ENCODE data around the gene CHRNA10.
"Not testable (repeated sequence)": the region's sequence is repeated elsewhere in the genome, so short reads cannot be mapped to it uniquely, and the experiment has no call there.

CHRNA10 gene

DNA sequence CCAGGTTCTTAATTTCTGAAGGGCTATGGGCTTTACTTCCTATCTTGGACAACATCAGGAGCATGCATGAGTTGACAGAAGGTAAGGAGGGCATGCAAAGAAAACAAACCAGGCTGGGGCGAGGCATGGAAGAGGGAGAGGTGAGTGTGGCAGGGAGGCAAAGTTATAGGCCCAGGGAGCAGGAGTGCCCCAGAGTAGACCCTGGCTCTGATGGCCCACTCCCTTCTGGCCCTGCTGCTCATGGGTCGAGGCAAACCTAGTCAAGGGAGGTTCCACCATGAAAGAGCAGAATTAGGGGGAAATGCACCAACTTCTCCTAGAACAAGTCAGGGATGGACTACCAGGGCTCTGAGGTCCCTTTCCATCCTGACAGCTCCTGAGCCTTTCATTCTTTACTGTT, 10.2 kb downstream of the CHRNA10 start:
- ATAC-seq (ENCODE audit: insufficient read depth, low read depth): no peak
- TF ChIP-seq, protein P1, sequence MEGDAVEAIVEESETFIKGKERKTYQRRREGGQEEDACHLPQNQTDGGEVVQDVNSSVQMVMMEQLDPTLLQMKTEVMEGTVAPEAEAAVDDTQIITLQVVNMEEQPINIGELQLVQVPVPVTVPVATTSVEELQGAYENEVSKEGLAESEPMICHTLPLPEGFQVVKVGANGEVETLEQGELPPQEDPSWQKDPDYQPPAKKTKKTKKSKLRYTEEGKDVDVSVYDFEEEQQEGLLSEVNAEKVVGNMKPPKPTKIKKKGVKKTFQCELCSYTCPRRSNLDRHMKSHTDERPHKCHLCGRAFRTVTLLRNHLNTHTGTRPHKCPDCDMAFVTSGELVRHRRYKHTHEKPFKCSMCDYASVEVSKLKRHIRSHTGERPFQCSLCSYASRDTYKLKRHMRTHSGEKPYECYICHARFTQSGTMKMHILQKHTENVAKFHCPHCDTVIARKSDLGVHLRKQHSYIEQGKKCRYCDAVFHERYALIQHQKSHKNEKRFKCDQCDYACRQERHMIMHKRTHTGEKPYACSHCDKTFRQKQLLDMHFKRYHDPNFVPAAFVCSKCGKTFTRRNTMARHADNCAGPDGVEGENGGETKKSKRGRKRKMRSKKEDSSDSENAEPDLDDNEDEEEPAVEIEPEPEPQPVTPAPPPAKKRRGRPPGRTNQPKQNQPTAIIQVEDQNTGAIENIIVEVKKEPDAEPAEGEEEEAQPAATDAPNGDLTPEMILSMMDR (IDR thresholded peaks at IDR 0.05; ENCODE audit: borderline replicate concordance, extremely low read depth, low read length, poor library complexity, severe bottlenecking): no peak

GRCh38 chr11:3659595-3660515, 11.3 kb downstream of the CHRNA10 start:
- H4K20me1 ChIP-seq (ENCODE audit: insufficient read depth, low read length): no peaks in the 10 kb centered on the region
- H3K4me2 ChIP-seq (ENCODE audit: insufficient read depth, low read length): no peak overlapping the region
- H3K79me2 ChIP-seq (ENCODE audit: insufficient read depth, low read length): no peaks in the 10 kb centered on the region
- peaks cover 6% of the 10 kb centered on the region; the same call in 1 of the 2 replicates for H3K36me3 ChIP-seq (ENCODE audit: insufficient read depth, low read length)
- H3K27ac ChIP-seq (ENCODE audit: low read length): no peak overlapping the region
- DNase-seq (no peak), ATAC-seq (ENCODE audit: insufficient read depth, low read depth) (no peak)
- H3K9ac ChIP-seq (ENCODE audit: low read depth, low read length): no peak overlapping the region
- H3K27me3 ChIP-seq (ENCODE audit: insufficient read depth, low read length, poor library complexity): peaks cover 2% of the 10 kb centered on the region
- no peak overlapping the region for H3K4me3 ChIP-seq (ENCODE audit: low read depth in 1 of 2, low read length in 2 of 2)
- H3K9me3 ChIP-seq (ENCODE audit: insufficient read depth, low read length, severe bottlenecking): no peaks in the 10 kb centered on the region
- no peaks in the 10 kb centered on the region for H3K4me1 ChIP-seq (ENCODE audit: insufficient read depth, low read length)
- no peak for TF ChIP-seq EZH2 (IDR thresholded peaks at IDR 0.05; ENCODE audit: borderline replicate concordance, low read depth, low read length, severe bottlenecking)
- TF ChIP-seq, protein P1 (IDR thresholded peaks at IDR 0.05; ENCODE audit: borderline replicate concordance, extremely low read depth, low read length, poor library complexity, severe bottlenecking): no peak
- H2AFZ ChIP-seq (ENCODE audit: low read depth, low read length): no peak overlapping the region

More for the DNA sequence above, 10.2 kb downstream of the CHRNA10 start:
- no peak overlapping the region for H3K27ac ChIP-seq (ENCODE audit: low read length)
- no peaks in the 10 kb centered on the region for H4K20me1 ChIP-seq (ENCODE audit: insufficient read depth, low read length)
- H3K27me3 ChIP-seq (ENCODE audit: insufficient read depth, low read length, poor library complexity): no peaks in the 10 kb centered on the region
- DNase-seq: no peak
- H3K4me2 ChIP-seq (ENCODE audit: insufficient read depth, low read length): no peak overlapping the region
- H3K4me3 ChIP-seq (ENCODE audit: low read depth in 1 of 2, low read length in 2 of 2): no peak overlapping the region
- no peaks in the 10 kb centered on the region for H3K9me3 ChIP-seq (ENCODE audit: insufficient read depth, low read length, severe bottlenecking)
- H3K79me2 ChIP-seq (ENCODE audit: insufficient read depth, low read length): no peaks in the 10 kb centered on the region
- no peaks in the 10 kb centered on the region for H3K4me1 ChIP-seq (ENCODE audit: insufficient read depth, low read length)
- no peak overlapping the region for H2AFZ ChIP-seq (ENCODE audit: low read depth, low read length)
- peaks cover 8% of the 10 kb centered on the region for H3K36me3 ChIP-seq (ENCODE audit: insufficient read depth, low read length)
- H3K9ac ChIP-seq (ENCODE audit: low read depth, low read length): no peak overlapping the region

- no peak overlapping the region for H3K4me2 ChIP-seq (ENCODE audit: insufficient read depth, low read length)
- H3K4me1 ChIP-seq (ENCODE audit: insufficient read depth, low read length): no peaks in the 10 kb centered on the region
- TF ChIP-seq, protein P1 (IDR thresholded peaks at IDR 0.05; ENCODE audit: borderline replicate concordance, extremely low read depth, low read length, poor library complexity, severe bottlenecking): no peak
- TF ChIP-seq EZH2 (IDR thresholded peaks at IDR 0.05; ENCODE audit: borderline replicate concordance, low read depth, low read length, severe bottlenecking): no peak
- H3K9me3 ChIP-seq (ENCODE audit: insufficient read depth, low read length, severe bottlenecking): no peaks in the 10 kb centered on the region
- no peak overlapping the region for H2AFZ ChIP-seq (ENCODE audit: low read depth, low read length)
- DNase-seq: no peak
- H4K20me1 ChIP-seq (ENCODE audit: insufficient read depth, low read length): no peaks in the 10 kb centered on the region
- no peak overlapping the region for H3K9ac ChIP-seq (ENCODE audit: low read depth, low read length)
- H3K79me2 ChIP-seq (ENCODE audit: insufficient read depth, low read length): no peaks in the 10 kb centered on the region
- H3K4me3 ChIP-seq (ENCODE audit: low read depth in 1 of 2, low read length in 2 of 2): no peak overlapping the region
- H3K27ac ChIP-seq (ENCODE audit: low read length): no peak overlapping the region
- ATAC-seq (ENCODE audit: insufficient read depth, low read depth): no peak
- H3K27me3 ChIP-seq (ENCODE audit: insufficient read depth, low read length, poor library complexity): peaks cover 5% of the 10 kb centered on the region
- H3K36me3 ChIP-seq (ENCODE audit: insufficient read depth, low read length): no peaks in the 10 kb centered on the region
These were observed 12.9 kb downstream of the CHRNA10 start for GRCh38 chr11:3658252-3658651.

GRCh38 chr11:3657331-3657730, 13.9 kb downstream of the CHRNA10 start:
- not testable (repeated sequence) for DNase-seq; H2AFZ ChIP-seq (ENCODE audit: low read depth, low read length); ATAC-seq (ENCODE audit: insufficient read depth, low read depth); H3K4me2 ChIP-seq (ENCODE audit: insufficient read depth, low read length); H3K4me3 ChIP-seq (ENCODE audit: low read depth in 1 of 2, low read length in 2 of 2); H3K79me2 ChIP-seq (ENCODE audit: insufficient read depth, low read length); H3K36me3 ChIP-seq (ENCODE audit: insufficient read depth, low read length); H3K9ac ChIP-seq (ENCODE audit: low read depth, low read length); H3K27ac ChIP-seq (ENCODE audit: low read length); H3K4me1 ChIP-seq (ENCODE audit: insufficient read depth, low read length); H3K27me3 ChIP-seq (ENCODE audit: insufficient read depth, low read length, poor library complexity); H4K20me1 ChIP-seq (ENCODE audit: insufficient read depth, low read length); H3K9me3 ChIP-seq (ENCODE audit: insufficient read depth, low read length, severe bottlenecking)

Data from DND-41 (cell line).